Islet of Langerhans (tissue), 1 donor: ENCODE measurements around the gene AKAP9.
"Not testable (repeated sequence)": the region's sequence is repeated elsewhere in the genome, so short reads cannot be mapped to it uniquely, and the experiment has no call there.

Source experiments
- FAIRE-seq: peaks from one replicate; lab custom pipeline; 2011; peaks lifted over from hg19 to GRCh38; lab: Jason Lieb, UNC

AKAP9 gene

GRCh38 chr7:92134271-92135051 lies 193.8 kb downstream of the AKAP9 start, which contains the start of gene CYP51A1:
TSS of gene CYP51A1 (minus strand) at chr7:92134477. CDS start at chr7:92134364, 113 bp downstream.
- FAIRE-seq, result no peak

GRCh38 chr7:92135052-92135889 lies 194.6 kb downstream of the AKAP9 start:
- no peak for FAIRE-seq

- no peak for FAIRE-seq
Measured at GRCh38 chr7:92137557-92137956, 196.9 kb downstream of the AKAP9 start.

GRCh38 chr7:92141161-92141560 lies 200.5 kb downstream of the AKAP9 start:
- no peak for FAIRE-seq

- not testable (repeated sequence) for FAIRE-seq
Measured at GRCh38 chr7:92142791-92143190, 202.1 kb downstream of the AKAP9 start.

GRCh38 chr7:92143192-92143880 lies 202.7 kb downstream of the AKAP9 start:
- not testable (repeated sequence) for FAIRE-seq

- FAIRE-seq, result no peak
Measured at GRCh38 chr7:92149736-92150239, 209.1 kb downstream of the AKAP9 start.

GRCh38 chr7:92150450-92151017 lies 209.9 kb downstream of the AKAP9 start:
- FAIRE-seq, result no peak

- FAIRE-seq, result no peak
Measured at GRCh38 chr7:92155108-92155739, 214.6 kb downstream of the AKAP9 start.

- FAIRE-seq, result no peak
Measured at GRCh38 chr7:92156990-92157389, 216.3 kb downstream of the AKAP9 start.

- no peak for FAIRE-seq
Measured at GRCh38 chr7:92158660-92159575, 218.3 kb downstream of the AKAP9 start.
